Cerebellar cortex (tissue), 1 donor: ENCODE measurements around the gene LRRC41.
"Not testable (repeated sequence)": the region's sequence is repeated elsewhere in the genome, so short reads cannot be mapped to it uniquely, and the experiment has no call there.

Source experiments
- DNase-seq: peaks from one replicate; pipeline ENCODE4 v3.0.0-alpha.2; 2015; ENCODE audit warnings: low spot score

Gene LRRC41

DNA sequence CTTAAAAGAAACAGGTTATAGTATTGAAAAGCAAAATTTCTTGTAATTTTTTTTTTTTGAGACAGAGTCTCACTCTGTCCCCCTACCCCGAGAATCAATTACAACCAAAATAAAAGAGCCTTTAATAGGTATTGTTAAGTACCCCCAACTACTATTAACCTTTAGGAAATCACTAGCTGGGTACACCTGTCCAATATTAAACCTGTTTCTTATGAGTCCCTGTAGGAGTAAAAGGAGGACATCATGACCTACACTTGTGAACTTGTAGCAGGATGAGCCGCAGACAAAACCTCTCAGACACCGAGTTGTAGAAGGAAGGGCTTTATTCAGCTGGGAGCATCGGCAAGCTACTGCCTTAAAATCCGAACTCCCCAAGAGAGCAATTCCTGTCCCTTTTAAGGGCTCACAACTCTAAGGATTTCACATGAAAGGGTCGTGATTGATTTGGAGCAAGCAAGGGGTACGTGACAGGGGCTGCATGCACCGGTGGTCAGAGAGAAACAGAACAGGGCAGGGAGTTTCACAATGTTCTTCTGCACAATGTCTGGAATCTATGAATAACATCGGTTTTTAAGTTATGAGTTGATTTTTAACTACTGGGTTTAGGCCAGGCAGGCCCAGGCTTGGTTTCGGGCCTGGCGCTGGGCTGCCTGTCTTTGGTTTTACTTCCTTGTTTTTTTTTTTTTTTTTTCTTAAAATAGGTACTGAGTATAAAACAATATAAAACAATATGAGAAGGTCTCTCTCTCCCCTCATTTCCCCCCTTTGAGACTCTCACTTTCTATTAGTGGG is 22.1 kb upstream of the LRRC41 start:
- not testable (repeated sequence) for DNase-seq

DNA sequence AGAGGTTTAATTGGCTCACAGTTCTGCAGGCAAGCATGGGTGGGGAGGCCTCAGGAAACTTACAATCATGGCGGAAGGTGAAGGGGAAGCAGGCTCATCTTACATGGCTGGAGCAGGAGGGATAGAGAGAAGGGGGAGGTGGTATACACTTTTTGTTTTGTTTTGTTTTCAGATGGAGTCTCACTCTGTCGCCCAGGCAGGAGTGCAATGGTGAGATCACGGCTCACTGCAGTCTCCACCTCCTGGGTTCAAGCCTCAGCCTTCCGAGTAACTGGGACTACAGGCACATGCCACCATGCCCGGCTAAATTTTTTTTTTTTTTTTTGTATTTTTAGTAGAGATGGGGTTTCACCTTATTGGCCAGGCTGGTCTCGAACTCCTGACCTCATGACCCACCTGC is 18.8 kb upstream of the LRRC41 start:
- DNase-seq: not testable (repeated sequence)

- not testable (repeated sequence) for DNase-seq
These were observed 16.8 kb upstream of the LRRC41 start for GRCh38 chr1:46319960-46320914.

DNA sequence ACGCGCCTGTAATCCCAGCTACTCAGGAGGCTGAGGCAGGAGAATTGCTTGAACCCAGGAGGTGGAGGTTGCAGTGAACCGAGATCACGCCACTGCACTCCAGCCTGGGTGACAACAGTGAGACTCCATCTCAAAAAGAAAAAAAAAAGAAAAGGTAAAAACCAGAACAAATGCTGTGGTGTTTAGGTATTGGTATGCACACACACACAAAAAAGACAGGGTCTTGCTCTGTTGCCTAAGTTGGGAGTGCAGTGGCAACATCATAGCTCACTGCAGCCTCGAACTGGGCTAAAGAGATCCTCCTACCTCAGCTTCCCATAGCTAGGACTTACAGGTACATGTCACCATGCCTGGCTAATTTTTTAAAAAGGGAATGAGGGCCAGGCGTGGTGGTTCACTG is 15.9 kb upstream of the LRRC41 start:
- peak; percentile 34 for DNase-seq

DNA sequence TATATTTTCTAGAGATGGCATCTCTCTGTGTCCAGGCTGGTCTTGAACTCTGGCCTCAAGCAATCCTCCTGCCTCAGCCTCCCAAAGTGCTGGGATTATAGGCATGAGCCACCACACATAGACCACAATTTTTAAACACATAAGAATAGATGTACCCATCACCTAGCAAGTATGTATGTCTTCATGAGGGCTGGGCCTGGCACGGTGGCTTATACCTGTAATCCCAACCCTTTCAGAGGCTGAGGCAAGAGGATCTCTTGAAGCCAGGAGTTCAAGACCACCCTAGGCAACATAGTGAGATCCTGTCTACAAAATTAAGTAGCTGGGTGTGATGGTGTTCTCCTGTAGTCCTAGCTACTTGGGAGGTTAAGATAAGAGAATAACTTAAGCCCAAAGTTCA is 13.9 kb upstream of the LRRC41 start:
- no peak for DNase-seq

- no peak for DNase-seq
These were observed 12.4 kb upstream of the LRRC41 start for GRCh38 chr1:46315669-46316403.

- no peak for DNase-seq
These were observed 6.9 kb upstream of the LRRC41 start for GRCh38 chr1:46310321-46310720.

DNA sequence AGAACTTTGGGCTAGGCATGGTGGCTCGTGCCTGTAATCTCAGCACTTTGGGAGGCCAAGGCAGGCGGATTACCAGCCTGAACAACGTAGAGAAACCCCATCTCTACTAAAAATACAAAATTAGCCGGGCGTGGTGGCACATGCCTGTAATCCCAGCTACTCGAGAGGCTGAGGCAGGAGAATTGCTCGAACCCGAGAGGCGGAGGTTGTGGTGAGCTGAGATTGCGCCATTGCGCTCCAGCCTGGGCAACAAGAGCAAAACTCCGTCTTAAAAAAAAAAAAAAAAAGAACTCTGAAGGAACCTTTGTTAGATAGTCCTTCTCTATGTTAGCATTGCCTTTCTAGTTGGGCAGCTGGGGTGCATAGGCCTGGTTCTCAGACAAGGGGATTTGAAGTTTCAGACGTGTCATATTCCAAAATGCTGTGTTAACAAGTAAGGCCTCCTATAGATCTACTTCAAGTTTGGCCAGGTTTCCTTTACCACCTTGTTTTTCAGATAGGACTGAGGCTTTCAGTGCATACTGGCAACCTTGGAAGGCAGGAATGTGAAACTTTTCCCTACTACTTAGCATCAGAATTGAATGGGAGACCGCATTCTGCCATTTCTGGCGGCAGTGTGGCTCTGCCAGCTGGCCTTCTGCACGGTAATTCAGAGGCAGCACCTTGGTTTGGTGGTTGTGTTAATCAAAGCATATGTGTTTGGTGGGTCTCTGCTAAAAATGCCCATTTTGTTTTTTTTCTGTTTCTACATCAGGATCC is 6.2 kb upstream of the LRRC41 start:
- DNase-seq: no peak

DNA sequence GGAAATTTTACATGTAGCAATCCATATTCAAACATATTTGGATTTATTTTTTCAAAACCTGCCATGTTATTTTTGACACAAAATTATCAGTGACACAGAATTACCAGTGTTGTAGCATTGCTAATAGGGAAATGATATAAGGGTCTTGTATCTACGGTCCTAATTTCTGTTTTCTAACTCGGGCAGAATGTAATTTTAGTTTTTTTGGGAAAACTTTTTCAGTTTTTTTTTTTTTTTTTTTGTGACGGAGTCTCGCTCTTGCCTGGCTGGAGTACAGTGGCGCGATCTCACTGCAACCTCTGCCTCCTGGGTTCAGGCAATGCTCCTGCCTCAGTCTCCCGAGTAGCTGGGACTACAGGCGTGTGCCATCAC is 2.7 kb upstream of the LRRC41 start:
- DNase-seq: no peak

DNA sequence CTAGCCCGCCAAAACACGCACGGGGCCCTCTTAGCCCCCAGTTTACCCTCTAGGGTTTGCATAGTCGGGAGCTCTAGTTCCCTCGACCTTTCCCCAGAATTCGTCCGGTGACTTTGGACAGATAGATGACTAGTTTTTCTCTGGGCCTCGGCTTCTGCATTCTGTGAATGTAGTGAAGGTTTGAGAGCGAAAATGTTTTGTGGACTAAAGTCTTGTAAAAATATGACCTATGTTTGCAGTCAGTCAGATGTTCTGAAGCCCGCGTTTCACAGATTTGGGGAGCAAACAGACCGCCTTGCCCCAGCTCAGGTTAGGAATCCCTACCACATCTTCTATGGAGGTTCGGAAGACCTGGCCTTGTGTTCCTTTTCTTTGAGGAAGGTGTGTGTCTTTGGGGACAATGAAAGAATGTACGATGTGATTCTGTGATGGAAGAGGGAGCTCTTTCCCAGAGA is 483 bp upstream of the LRRC41 start:
- DNase-seq: no peak

- no peak for DNase-seq
These were observed 777 bp downstream of the LRRC41 start for GRCh38 chr1:46302641-46303037.

DNA sequence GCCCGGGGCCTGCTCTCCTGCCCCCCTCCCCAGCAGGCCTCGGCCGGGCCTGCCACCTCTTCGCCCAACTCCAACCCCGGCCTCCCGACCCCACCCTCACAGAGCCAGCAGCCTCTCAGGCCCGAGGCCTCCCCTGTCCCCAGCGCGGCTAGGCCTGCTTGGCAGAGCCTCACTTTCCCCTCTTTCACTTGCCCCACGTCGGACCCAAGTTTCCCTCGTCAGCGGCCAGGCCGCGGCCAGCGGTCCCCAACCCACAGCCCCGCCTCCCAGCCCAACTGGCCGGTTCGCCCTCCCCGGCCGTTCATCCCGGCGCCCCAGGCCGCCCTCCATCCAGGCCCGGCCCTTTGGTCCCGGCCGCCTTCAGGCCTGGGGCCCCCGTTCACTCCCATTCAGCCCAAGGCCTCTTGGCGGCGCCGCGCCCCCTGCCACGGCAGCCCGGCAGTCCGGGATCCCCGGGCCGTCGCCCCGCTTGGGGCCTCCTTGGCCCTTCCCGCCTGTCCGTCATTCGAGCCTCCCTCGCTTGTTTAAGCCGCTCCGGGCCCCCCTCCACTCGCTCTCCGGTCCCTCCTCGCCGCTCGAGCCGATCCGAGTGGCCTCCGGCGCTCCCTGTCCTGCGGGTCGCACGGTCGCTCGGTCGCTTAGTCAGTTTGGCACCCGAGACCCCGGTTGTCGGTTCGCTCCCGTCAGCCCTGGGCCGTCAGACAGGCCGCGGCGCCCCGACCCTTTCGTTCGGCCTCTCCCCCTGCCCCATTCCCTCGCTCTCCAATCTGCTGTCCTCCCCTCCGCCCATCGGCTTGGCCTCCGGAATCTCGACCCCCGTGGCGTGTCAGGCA is 1.4 kb downstream of the LRRC41 start:
- no peak for DNase-seq

DNA sequence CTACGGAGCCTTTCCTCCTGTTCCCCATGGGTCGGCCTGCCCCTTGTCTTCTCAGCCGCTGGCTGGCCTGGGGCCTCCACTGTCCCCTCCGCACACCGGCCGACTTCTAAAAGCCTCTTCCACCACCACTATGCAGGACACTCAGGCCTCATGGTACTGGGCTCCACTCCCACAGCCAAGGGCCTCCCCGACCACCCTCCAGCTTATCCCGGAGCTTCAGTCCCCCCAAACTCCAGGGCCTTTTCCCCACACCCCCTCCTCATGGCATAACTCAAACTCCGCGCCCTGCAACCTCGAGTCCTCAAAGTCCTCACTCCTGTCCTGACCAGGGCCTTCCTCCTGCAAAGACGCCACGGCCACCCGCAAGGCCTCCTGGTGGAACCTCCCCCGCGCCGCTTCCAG is 2.0 kb downstream of the LRRC41 start:
- no peak for DNase-seq

GRCh38 chr1:46300673-46301405 is 2.6 kb downstream of the LRRC41 start:
- no peak for DNase-seq

DNA sequence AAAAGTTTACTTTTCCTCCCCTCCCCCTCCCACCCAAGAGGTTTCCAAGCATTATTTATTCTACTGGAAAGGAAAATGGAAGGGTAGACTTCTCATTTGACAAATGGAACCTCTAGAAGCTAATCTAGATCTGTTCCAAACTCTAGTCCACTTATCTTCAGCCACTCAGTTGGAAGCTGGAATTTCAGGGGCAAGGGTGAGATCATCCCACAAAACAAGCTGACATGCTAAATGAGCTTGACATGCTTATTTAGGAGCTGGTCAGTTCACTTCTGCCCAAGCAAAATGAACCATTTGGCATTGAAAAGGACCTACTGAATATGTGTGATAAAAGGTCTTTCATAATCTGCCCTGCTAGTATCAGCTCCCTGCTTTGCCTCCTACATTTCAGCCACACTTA is 5.0 kb downstream of the LRRC41 start:
- no peak for DNase-seq

DNA sequence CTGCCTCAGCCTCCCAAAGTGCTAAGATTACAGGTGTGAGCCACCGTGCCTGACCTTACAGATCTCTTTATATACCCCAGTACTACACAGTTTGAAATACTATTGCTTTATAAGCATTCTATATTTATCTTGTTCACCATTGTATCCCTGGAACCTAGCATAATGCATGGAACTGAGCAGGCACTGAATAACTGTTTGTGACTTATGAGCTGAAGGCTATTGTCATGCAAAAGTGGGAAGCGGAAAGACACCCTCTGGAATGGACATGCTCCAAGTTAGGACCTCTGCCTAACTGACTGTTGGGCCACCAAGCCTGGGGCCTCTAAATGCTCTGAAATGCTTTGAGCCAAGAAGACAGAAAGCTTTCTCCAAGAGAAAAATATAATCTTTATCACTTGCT is 8.1 kb downstream of the LRRC41 start:
- no peak for DNase-seq

DNA sequence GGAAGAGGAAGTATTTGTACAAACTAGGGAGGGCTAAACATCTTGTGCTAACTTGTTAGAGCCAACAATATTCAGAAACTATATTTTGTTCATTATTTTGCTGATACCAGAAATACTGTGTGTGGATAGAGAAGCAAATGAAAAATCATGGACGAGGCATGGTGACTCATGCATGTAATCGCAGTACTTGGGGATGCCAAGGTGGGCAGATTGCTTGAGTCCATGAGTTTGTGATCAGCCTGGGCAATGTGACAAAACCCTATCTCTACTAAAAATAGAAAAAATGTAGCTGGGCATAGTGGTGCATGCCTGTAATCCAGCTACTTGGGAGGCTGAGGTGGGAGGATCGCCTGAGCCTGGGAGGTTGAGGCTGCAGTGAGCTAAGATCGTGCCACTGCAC is 13.4 kb downstream of the LRRC41 start:
- peak; percentile 29 for DNase-seq

DNA sequence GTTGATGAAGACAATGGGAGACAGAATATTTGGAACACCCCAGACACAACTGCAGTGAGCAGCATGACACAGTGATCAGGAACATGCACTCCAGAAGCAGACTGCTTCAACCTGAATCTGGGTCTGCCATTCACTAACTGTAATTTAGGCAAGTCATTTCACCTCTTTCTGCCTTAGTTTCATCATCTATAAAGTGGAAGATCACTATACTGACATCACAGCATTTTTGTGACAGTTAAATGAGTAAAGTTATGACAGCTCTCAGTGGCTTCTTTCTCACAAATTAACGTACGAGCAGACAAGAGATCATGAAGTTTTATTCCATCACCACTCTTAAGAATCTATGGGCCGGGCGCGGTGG is 14.3 kb downstream of the LRRC41 start:
- no peak for DNase-seq

GRCh38 chr1:46288485-46289133 is 14.8 kb downstream of the LRRC41 start:
- no peak for DNase-seq
